Cerebellar cortex (tissue), 1 donor: ENCODE measurements around the gene LEFTY2.
"Not testable (repeated sequence)": the region's sequence is repeated elsewhere in the genome, so short reads cannot be mapped to it uniquely, and the experiment has no call there.

Experiments used
- DNase-seq: peaks from one replicate; pipeline ENCODE4 v3.0.0-alpha.2; 2015; ENCODE audit warnings: low spot score

The LEFTY2 gene

DNA sequence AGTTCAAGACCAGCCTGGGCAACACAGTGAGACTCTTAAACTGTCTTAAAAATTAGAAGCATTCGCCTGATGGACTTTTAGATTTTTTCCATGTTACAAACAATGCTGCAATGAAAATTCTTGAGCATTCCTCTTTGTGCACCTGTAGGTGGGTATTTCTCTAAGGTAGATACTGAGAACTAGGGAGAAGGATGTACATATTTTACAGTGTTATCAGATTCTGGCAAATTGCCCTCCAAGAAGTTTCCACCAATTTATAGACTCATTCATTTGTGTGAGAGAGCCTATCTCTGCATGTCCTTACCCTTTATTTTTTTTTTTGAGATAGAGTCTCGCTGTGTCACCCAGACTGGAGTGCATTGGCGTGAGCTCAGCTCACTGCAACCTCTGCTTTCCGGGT lies 12.3 kb upstream of the LEFTY2 start:
- DNase-seq, result no peak

DNA sequence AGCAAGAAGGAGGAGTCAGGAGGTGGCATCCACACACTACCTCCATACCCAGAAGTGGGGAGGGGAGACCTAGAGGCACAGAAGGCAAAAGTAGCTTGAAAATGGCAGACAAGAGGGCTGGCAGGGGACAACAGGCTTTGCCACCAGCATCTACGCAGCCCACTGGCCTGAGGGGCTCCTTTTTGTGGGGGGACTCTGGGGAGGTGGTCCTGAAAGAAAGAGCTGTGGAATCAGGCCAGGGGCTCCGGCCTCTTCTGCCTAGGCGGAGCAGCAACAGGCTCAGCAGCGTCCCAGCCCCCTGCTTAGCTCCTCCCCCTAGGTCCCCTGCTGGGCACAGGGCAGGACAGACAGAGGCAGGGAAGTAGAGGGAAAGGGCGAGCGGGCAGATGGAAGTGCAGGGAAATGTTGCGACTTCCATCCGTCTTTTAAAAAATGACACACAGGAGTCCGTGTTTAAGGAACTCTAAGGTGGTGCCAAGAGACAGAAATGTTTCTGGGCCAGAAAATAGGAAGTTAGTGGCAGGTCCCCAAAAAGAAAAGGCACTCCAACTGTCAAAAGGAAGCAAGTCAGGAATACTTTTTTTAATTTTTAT lies 10.0 kb upstream of the LEFTY2 start:
- DNase-seq, result no peak

DNA sequence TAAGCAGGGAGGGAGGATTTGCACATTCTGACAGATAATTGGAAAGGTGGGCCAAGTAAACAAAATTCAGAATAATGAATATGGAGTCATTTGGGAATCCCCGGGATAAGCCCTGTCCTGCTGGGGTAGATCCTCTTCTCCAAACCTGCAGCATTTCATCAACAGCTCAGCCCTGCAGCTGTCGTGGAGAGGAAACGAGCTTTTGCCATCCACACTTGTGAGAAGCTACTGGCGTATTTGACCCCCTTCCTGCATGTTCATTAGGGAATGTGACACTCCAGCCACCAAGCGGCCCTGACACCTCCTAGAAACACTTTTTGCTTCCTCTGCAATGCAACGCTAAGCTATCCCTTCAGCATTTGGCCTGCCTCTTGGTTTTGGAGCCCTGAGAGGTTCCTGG lies 8.0 kb upstream of the LEFTY2 start:
- DNase-seq, result no peak

DNA sequence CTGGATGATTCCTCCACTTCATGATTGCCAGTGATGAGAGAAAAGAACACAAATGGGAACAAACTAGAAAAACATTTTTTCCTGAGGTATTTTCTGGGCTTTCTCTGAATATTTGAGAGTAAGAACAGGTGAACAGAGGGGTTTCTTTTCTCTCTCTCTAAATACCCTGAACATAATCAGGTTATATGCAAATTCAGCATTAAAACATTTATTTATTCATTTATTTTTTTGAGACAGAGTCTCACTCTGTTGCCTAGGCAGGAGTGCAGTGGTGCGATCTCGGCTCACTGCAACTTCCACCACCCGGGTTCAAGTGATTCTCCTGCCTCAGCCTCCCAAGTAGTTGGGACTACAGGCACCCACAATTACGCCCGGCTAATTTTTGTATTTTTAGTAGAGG lies 5.8 kb upstream of the LEFTY2 start:
- no peak for DNase-seq

DNA sequence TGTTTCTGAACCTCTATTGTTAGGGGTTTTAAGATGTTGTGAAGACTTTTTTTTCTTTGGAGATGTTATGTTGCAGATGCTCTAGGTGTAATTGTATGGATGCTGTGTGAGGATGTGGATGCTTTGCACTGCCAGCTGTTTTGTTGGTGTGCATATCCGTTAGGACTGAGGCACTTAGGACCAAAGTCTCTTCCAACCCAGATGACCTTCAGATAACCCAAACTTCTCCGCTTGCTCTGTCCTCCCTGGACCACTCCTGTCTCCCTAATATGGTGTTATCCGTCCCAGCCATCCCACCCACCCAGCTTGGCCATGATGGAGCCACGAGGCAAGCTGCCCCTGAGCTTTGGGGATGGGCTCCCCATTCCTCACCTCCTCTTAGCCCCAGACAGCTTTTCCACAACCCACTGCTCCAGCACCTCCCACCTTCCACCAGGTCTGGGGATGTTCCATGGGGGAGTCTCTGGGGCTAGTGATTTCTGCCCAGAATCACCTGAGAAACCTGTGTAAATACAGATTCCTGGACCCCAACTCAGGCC lies 5.1 kb upstream of the LEFTY2 start:
- DNase-seq, result no peak

DNA sequence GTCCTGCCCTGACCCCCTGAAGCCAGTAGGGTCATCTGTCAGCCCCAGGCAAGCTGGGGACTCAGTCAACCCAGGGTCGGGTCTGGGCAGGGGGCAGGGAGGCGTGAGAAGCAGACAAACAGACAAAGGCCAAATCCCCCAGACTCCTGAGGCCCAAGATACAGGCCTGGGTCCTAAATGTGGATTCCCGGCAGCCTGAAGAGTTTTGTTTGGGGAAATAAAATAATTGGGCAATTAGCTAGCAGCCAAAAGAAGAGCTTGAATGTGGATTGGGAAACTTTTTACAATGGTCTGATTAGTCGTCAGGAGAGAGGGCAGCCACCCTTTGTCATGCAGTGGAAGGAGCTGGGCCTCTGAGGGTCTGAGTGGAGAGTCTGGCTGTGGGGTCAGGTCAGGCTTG lies 4.5 kb upstream of the LEFTY2 start:
- DNase-seq, result no peak

DNA sequence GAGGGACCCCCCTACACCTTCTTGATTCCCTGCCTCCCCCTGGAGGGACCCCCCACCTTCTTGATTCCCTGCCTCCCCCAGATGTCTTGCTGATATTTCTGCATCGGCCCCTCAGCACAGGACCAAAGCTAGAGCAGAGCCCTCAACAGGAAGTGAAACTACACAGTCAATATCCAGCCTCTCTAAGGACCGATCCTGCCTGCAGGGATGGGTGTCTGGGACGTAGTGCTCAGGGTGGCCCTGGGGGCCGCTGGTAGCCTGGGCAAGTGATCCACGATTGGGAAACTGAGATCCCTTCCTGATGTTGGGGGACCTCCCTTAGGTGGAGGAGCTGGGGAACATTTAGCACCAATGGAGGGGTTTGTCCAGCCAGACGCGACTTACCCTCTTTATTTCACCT lies 3.9 kb upstream of the LEFTY2 start:
- DNase-seq, result no peak

DNA sequence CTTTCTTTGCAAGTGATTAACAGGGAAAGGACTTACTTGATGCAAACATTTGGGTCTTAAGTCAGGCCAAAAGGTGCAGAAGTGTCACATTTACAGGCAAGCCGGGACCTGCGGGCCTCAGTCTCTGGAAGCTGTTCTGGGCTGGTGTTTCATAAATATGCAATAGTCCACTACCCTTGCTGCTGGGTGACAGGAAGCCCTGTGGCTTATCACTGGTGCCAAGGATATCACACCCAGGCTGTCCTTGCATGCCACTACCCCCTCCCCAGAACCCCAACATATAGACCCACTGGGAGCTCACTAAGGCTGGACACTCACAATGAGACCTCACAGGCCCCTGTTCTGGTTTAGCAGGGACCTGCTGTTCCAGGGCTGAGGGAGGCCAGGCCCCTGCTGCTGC lies 3.4 kb upstream of the LEFTY2 start:
- no peak for DNase-seq

DNA sequence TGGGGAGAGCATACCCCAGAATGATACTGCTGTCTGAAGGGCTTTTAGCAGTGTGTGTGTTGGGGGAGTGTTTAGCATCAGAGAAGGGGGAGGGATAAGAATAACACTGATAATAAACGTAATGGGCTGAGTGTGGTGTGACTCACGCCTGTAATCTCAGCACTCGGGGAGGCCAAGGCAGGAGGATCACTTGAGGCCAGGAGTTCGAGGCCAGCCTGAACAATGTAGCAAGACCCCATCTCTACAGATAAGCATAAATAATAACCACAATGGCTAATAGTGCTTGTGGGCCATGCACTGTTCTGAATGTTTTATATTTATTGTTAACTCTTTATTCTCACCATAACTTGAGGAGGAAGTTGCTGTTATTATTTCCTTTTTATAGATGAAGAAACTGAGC lies 2.6 kb upstream of the LEFTY2 start:
- no peak for DNase-seq

DNA sequence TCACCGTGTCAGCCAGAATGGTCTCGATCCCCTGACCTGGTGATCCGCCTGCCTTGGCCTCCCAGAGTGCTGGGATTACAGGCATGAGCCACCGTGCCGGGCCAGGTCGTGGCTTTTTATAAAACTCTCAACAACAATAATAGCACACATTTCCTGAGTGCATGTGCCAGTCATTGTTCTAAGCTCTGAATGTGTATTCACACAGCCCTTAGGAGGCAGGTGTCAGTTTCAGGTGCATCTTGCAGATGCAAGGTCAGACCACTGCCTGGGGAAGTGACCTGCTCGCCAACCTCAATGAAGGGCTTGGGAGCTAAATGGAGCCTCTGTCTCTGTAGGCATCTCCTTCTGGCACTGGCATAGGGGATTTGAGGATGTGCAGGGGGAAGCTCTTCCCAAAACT lies 1.6 kb upstream of the LEFTY2 start:
- DNase-seq, result no peak

DNA sequence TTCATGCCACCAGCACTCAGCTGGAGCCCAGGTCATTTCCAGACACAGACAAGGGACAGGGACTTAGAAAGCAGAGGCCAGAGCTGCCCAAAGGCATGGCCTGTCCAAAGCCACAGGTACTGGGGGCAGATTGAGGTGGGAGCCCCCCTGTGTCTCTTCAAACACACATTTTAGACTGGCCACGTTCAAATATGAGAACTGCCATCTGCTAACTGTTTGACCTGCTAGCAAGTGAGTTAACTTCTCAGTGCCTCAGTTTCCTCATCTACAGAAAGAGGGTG lies 862 bp upstream of the LEFTY2 start:
- no peak for DNase-seq

DNA sequence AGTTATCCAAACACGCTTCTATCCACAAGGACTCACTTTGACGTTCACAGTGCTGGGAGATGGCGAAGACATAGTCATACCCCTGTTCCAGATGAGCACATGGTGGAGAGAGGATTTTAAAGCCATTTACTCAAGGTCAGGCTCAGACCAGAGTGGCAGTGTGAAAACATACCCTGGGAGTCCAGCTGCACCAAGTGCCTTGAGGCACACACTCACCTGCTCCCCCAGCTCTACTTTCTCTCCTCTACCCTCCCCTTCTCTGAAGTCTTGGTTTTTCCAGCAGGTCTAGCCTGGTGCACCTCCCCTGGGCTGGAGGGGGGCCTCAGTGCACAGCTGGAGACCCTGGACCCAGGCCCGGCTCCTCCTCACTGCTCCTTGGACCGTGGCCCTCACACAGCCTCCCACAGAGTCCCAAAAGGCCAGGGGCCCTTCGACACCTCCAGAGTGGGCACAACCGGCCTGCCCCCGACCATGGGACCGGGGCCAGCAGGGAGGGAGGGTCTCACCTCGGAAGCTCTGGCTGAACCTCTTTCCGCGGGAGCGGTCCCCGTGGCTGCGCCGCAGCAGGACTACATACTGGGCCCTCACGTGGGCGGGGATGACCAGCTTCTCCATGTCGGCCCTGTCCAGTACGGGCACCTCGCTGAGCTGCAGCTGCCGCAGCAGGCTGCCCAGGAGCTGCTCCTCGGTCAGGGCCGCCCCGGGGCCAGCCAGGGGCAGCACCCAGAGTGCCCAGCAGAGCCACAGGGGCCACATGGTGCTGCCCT lies 452 bp downstream of the LEFTY2 start:
- no peak for DNase-seq

DNA sequence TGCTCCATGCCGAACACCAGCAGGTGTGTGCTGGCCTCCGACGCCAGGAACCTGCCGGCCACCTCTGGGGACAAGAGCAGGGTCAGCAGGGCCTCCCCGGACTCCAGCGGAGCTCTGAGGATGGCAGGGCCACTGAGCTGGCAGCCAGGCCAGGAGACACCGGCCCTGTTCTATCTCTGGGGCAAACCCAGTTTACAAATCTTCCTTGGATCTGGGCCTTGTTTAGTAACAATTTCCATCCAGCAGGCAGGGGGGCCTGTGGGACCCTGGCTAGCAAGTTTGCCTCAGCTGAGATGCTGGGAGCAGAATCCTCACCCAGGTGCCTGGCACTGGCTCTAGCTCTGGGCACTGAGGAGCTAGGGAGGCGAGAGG lies 1.1 kb downstream of the LEFTY2 start:
- DNase-seq, result not testable (repeated sequence)

DNA sequence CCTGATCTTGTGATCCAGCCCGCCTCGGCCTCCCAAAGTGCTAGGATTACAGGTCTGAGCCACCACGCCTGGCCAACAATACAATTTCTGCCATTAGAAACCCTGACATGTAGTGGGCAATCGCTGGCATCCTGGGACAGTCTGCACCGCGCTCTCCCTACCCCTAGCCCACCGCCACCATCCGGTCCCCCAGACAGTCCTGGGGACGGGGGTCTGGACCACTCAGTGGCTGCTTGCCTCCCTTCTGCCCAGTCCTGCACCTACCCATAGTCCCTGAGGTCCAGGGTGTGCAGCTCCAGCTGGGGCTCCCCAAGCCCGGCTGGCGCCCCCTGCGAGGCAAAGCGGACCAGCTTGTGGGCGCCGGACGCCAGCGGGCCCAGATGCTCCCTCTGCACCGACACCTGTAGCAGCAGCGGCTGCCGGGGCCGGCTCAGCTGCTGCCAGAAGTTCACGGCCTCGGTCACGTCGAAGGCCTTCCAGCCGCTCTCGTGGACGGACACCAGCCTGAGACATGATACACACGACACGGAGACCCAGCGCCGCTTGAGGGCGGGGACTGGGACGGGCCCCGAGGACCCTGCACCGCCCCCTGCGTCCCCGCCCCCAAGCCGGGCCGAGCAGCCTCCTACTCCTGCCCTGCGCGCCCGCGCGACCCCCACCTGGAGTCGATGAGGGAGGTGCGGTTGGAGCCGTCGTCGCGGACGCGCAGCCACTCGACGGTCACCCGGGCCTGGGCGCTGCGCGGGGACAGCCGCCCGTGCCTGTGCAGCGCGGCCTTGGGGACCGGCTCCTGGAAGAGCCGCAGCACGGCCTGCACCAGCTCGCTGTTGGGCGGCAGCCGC lies 1.7 kb downstream of the LEFTY2 start:
- not testable (repeated sequence) for DNase-seq

DNA sequence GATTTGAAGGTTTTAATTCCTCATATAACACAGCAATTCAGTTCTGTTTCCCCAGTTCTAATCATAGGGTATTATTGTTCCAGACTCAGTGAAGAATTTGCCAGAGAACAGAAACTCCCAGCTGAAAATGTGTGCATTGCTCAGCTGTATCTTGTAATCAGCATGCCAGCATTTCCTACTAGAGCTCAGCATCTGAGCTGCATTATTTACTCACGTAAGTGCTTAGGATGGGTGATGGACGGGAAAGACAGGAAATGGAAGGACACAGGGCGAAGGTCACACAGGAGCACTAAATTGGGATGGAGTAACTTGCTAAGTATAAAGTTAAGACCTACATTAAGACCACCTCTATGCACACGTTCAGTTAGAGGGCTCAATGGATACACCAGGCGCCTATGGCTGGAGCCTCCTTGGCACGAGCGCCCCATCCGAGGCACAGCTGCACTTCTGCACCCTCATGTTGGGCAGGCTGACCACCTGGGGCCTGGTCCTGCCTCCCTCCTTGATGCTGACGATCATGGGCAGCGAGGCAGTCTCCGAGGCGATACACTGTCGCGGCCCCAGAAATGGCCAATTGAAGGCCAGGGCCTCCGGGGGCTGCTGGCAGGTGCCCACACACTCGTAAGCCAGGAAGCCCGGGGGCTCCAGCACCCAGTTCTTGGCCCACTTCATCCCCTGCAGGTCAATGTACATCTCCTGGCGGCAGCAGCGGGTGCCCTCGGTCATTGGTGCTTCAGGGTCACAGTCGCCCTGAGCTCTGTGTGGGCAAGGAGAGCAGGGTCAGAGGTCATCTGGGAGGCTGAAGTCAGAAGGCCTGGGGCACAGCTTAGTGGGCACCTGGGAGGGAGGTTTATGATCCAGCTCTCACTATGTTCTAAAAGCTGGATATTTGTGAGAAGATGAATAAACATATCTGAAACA lies 3.7 kb downstream of the LEFTY2 start:
- DNase-seq, result no peak

DNA sequence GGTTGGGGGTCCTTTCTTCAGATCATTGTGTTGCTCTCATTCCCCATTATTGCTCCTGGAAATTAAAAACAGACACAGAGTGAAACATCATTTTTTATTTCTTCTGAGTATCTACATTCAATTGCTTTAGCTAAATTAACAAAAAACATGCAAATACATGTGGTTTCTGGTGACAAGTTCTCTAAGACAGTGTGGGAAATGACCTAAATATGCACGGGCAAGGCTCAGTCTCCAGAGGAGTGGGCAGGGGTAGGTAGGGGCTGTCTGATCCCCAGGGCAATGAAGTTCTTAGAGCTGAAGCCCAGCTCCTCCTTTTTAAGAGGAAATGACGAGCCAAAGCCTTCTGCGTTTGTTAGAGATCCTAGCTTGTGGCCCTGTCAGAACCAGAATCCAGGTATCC lies 4.5 kb downstream of the LEFTY2 start:
- DNase-seq, result no peak

DNA sequence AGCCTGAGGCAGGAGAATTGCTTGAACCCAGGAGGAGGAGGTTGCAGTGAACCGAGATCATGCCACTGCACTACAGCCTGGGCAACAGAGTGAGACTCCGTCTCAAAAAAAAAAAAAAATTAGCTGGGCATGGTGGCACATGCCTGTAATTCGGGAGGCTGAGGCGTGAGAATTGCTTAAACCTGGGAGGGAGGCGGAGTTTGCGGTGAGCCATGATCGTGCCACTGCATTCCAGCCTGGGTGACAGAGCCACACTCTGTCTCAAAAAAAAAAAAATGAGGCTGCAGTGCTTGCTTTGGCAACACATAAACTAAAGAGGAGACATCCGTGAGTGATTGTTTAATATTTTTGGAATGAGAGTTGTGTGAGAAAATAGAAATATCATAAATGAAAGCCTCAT lies 4.9 kb downstream of the LEFTY2 start:
- not testable (repeated sequence) for DNase-seq

DNA sequence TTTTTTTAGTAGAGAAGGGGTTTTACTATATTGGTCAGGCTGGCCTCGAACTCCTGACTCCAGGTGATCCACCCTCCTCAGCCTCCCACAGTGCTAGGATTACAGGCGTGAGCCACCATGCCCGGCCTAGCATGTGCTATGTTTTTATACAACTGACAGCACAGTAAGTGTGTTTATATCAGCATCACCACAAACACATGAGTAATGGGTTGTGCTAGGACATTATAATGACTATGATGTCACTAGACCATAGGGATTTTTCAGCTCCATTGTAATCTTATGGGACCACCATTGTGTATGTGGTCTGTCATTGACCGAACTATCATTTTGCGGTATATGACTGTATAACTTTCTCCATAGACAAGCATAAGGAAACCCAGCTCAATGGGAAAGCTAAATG lies 6.3 kb downstream of the LEFTY2 start:
- DNase-seq, result no peak

DNA sequence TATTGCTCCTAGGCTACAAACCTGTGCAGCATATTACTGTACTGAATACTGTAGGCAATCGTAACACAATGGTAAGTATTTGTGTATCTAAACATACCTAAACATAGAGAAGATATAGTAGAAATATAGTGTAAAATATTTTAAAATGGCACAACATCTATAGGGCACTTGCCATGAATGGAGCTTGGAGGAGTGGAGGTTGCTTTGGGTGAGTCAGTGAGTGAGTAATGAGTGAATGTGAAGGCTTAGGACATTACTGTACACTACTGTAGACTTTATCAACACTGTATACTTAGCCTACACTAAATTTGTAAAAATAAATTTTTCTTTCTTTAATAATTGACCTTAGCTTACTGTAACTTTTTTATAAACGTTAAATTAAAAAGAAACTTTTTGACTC lies 7.9 kb downstream of the LEFTY2 start:
- no peak for DNase-seq

DNA sequence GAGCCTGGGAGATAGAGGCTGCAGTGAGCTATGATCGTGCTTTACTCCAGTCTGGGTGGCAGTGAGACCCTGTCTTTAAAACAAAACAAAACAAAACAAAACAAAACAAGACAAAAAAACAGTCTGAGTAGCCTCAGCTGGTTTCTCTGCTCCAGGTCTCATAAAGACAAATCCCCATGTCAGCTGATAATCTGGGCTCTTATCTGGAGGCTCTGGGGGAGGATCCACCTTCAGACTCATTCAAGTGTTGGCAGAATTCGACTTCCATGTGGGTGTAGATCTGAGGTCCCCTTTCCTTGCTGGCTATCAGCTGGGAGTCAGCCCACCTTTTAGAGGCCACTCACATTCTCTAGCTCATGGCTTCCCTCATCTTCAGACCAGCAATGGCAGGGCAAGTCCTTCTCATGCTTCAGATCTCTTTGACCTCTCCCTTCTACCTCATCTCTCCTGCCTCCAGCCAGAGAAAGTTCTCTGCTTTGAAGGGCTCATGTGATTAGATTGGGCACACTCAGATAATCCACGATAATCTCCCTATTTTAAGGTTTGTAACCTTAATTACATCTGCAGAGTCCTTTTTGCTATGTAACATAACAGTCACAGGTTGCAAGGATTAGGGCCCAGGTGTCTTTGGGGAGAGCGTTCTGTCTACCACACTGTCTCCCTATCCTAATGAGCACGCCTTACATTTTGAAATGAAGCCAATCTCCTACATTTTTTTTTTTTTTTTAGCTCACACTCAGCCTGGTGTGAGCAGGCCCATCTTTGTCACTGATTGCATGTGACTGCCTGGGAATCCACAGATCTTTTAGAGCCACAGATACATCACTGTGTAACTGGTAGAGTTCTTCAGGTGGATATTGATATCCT lies 9.5 kb downstream of the LEFTY2 start:
- no peak for DNase-seq

DNA sequence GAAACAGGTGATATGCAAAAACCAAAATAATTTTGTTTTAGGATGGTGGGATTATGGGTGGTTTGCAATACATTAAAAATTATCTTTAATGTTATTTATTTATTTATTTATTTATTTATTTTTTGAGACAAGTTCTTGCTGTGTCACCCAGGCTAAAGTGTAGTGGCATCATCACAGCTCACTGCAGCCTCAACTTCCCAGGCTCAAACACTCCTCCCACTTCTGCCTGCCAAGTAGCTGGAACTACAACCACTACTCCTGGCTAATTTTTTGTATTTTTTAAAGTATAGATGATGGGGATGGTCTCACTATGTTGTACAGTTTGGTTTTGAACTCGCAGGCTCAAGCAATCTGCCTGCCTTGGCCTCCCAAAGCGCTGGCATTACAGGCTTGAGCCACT lies 10.5 kb downstream of the LEFTY2 start:
- DNase-seq, result no peak
